Measurements from ENCODE around the gene VPS39.

DNA sequence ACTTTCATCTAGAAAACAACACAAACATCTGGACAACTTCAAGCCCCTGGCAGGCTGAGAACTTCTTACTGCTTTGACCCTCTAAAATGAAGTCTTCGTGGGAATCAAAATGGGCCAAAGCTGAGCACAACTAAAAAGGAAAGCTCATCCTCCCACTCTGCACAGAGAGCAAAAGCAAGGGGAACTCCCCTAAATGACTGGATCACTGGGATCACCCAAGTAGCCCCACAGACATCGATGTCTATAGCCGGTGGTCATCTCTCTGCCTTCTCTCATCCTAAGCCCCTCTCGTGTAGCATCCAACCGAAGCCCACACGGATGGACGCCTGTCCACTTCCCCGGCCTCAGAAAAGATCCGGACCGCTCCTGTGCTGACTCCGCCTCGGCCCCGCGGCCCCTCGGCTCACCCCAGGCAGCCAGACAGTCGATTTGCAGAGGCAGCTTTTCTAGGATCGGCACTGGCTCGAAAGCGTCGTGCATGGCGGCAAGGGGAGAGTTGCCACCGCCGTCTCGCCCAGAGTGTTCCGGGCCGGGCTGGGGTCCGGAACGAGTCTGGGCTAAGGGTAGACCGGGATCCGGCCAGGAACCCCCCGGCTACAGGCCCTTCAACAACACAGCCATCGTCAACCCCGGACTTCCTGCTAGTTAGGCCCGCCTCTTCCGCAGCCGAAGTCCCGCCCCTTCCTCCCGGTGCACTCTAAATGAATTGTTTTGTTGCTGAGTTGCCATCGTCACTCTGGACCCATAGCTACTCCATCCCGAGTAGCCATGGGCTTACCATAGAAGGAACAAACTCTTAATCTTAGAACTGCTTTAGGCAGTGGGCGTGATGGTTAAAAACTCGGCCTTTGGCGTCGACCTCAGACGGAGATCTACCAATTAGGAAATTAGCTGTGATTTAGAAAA is at the start of gene VPS39:
- no peak for TF ChIP-seq EZH2phosphoT487 (IDR thresholded peaks at IDR 0.05; ENCODE audit: borderline replicate concordance)
- TF ChIP-seq, protein P1, sequence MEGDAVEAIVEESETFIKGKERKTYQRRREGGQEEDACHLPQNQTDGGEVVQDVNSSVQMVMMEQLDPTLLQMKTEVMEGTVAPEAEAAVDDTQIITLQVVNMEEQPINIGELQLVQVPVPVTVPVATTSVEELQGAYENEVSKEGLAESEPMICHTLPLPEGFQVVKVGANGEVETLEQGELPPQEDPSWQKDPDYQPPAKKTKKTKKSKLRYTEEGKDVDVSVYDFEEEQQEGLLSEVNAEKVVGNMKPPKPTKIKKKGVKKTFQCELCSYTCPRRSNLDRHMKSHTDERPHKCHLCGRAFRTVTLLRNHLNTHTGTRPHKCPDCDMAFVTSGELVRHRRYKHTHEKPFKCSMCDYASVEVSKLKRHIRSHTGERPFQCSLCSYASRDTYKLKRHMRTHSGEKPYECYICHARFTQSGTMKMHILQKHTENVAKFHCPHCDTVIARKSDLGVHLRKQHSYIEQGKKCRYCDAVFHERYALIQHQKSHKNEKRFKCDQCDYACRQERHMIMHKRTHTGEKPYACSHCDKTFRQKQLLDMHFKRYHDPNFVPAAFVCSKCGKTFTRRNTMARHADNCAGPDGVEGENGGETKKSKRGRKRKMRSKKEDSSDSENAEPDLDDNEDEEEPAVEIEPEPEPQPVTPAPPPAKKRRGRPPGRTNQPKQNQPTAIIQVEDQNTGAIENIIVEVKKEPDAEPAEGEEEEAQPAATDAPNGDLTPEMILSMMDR (conservative IDR thresholded peaks at IDR 0.05; ENCODE audit: low read length): no peak

Data from Loucy (cell line).